H1 (cell line): ENCODE measurements around the gene SND1. TPM values are rescaled to one million over a fixed set of nuclear protein-coding genes. Genes with fewer than 3 reads are reported as not detected.

Experiments used
- CTCF ChIA-PET: fragments of 300-600 bp; sonication (Branson Sonifier 250); formaldehyde crosslinking; loops from one replicate; lab custom pipeline; 2021; ENCODE audit not compliant: partially characterized antibody; lab: Charles Lee
- POLR2A ChIA-PET: fragments of 300-600 bp; sonication (Branson Sonifier 250); formaldehyde crosslinking; loops from one replicate; lab custom pipeline; 2021; ENCODE audit warnings: inconsistent platforms; ENCODE audit not compliant: partially characterized antibody; lab: Charles Lee
- DNase-seq, 2 experiments: peaks; one replicate each; pipeline versions ENCODE4 v3.0.0 to v3.0.0-alpha.2; 2010 to 2022; ENCODE audit warnings: low spot score in 2 of 2, low read depth in 1 of 2, mixed read lengths in 1 of 2
- FAIRE-seq: peaks from 2 replicates; lab custom pipeline; 2011; peaks lifted over from hg19 to GRCh38; lab: Jason Lieb, UNC
- H2AFZ ChIP-seq: 2 replicates; pipeline ENCODE4 v1.8.1; 2012; ENCODE audit warnings: low read length, inconsistent platforms
- H2AK5ac ChIP-seq: 2 replicates; pipeline ENCODE4 v1.6.1; 2013; ENCODE audit warnings: low read depth, low read length
- H2BK120ac ChIP-seq: replicated peaks from 2 replicates; pipeline ENCODE3; 2013; ENCODE audit warnings: low read depth, low read length, inconsistent platforms
- H2BK12ac ChIP-seq: 2 replicates; pipeline ENCODE4 v1.6.1; 2013; ENCODE audit warnings: low read depth, low read length
- H2BK15ac ChIP-seq: 2 replicates; pipeline ENCODE4 v1.6.1; 2013; ENCODE audit warnings: low read length
- H2BK20ac ChIP-seq: 2 replicates; pipeline ENCODE4 v1.6.1; 2013; ENCODE audit warnings: low read length
- H2BK5ac ChIP-seq: 2 replicates; pipeline ENCODE4 v1.6.1; 2013; ENCODE audit warnings: low read depth, low read length
- H3K14ac ChIP-seq: 2 replicates; pipeline ENCODE4 v1.6.1; 2013; ENCODE audit warnings: inconsistent platforms; ENCODE audit not compliant: insufficient read length
- H3K18ac ChIP-seq: 2 replicates; pipeline ENCODE4 v1.6.1; 2013; ENCODE audit warnings: low read length; ENCODE audit errors: extremely low read depth
- H3K23ac ChIP-seq: 2 replicates; pipeline ENCODE4 v1.6.1; 2013; ENCODE audit warnings: inconsistent platforms; ENCODE audit not compliant: insufficient read length
- H3K23me2 ChIP-seq: 2 replicates; pipeline ENCODE4 v1.6.1; 2013; ENCODE audit warnings: low read depth, low read length
- H3K27ac ChIP-seq: 2 replicates; pipeline ENCODE4 v1.6.1; 2011; ENCODE audit warnings: low read depth, low read length, inconsistent platforms
- H3K27me3 ChIP-seq, 4 experiments: replicated peaks in 1 of 4; 1 replicate in 1 of 4; 2 replicates in 3 of 4; pipeline versions ENCODE4 v1.6.1 to v1.8.1; 2011 to 2013; ENCODE audit warnings: low read length in 3 of 4, mild to moderate bottlenecking in 3 of 4, inconsistent platforms in 2 of 4, mixed read lengths in 2 of 4, moderate library complexity in 1 of 4; ENCODE audit not compliant: control insufficient read depth in 3 of 4, insufficient read depth in 3 of 4; ENCODE audit errors: extremely low read depth in 1 of 4
- H3K36me3 ChIP-seq, 4 experiments: 2 replicates each; pipeline versions ENCODE4 v1.6.1 to v1.8.1; 2011 to 2013; ENCODE audit warnings: mild to moderate bottlenecking in 4 of 4, low read length in 3 of 4, moderate library complexity in 2 of 4, control low read depth in 1 of 4, inconsistent platforms in 1 of 4; ENCODE audit not compliant: insufficient read depth in 4 of 4, control insufficient read depth in 2 of 4
- H3K4ac ChIP-seq: replicated peaks from 2 replicates; pipeline ENCODE3; 2013; ENCODE audit warnings: low read length, low read depth, mixed read lengths, inconsistent platforms; ENCODE audit not compliant: insufficient read length
- H3K4me1 ChIP-seq, 4 experiments: replicated peaks in 1 of 4; 1 replicate in 1 of 4; 2 replicates in 3 of 4; pipeline versions ENCODE4 v1.6.1 to v1.8.1; 2011 to 2013; ENCODE audit warnings: low read length in 3 of 4, inconsistent platforms in 2 of 4, mixed read lengths in 1 of 4; ENCODE audit not compliant: insufficient read depth in 4 of 4, control insufficient read depth in 3 of 4
- H3K4me2 ChIP-seq, 2 experiments: 2 replicates each; pipeline versions ENCODE4 v1.6.1 to v1.8.1; 2011 to 2013; ENCODE audit warnings: low read depth in 2 of 2, low read length in 2 of 2, control low read depth in 1 of 2, inconsistent platforms in 1 of 2, mild to moderate bottlenecking in 1 of 2; ENCODE audit not compliant: insufficient read depth in 1 of 2
- H3K4me3 ChIP-seq, 4 experiments: fragments of 200-600, 300-600 bp in 1 of 4; sonication (generic), shearing (Covaris generic), sonication (Bioruptor Twin) in 1 of 4; 2 replicates each; pipeline versions ENCODE4 v1.5.1 to v1.8.1; 2011 to 2016; ENCODE audit warnings: low read length in 4 of 4, low read depth in 3 of 4, control low read depth in 2 of 4, inconsistent platforms in 2 of 4, mild to moderate bottlenecking in 2 of 4, mixed read lengths in 1 of 4, moderate library complexity in 1 of 4; ENCODE audit not compliant: insufficient read depth in 2 of 4; ENCODE audit errors: extremely low read depth in 1 of 4
- H3K56ac ChIP-seq: replicated peaks from 2 replicates; pipeline ENCODE3; 2013; ENCODE audit warnings: low read depth, mild to moderate bottlenecking, mixed read lengths, low read length, inconsistent platforms; ENCODE audit not compliant: insufficient read length
- H3K79me1 ChIP-seq: 2 replicates; pipeline ENCODE4 v1.6.1; 2013; ENCODE audit warnings: low read depth, low read length, control low read depth
- H3K79me2 ChIP-seq, 2 experiments: 2 replicates each; pipeline versions ENCODE4 v1.6.1 to v1.8.1; 2012 to 2013; ENCODE audit warnings: low read length in 2 of 2, mild to moderate bottlenecking in 2 of 2, inconsistent platforms in 1 of 2; ENCODE audit not compliant: insufficient read depth in 2 of 2, control insufficient read depth in 1 of 2
- H3K9ac ChIP-seq, 4 experiments: replicated peaks in 1 of 4; 1 replicate in 1 of 4; 2 replicates in 3 of 4; pipeline versions ENCODE4 v1.6.1 to v1.8.1; 2011 to 2013; ENCODE audit warnings: low read depth in 3 of 4, low read length in 3 of 4, control low read depth in 2 of 4, mild to moderate bottlenecking in 2 of 4, moderate library complexity in 2 of 4, inconsistent platforms in 1 of 4; ENCODE audit errors: extremely low read depth in 1 of 4
- H3K9me3 ChIP-seq, 2 experiments: 2 replicates each; pipeline versions ENCODE4 v1.6.1 to v1.8.1; 2012 to 2013; ENCODE audit warnings: mild to moderate bottlenecking in 2 of 2, moderate library complexity in 2 of 2, control low read depth in 1 of 2, inconsistent platforms in 1 of 2, low read depth in 1 of 2, low read length in 1 of 2, mixed read lengths in 1 of 2; ENCODE audit not compliant: insufficient read depth in 2 of 2
- H4K20me1 ChIP-seq, 2 experiments: replicated peaks in 1 of 2; 2 replicates each; pipeline versions ENCODE3 to v1.8.1; 2011 to 2013; ENCODE audit warnings: inconsistent platforms in 2 of 2, low read length in 2 of 2, mild to moderate bottlenecking in 1 of 2; ENCODE audit not compliant: insufficient read depth in 2 of 2, control insufficient read depth in 1 of 2
- H4K5ac ChIP-seq: 2 replicates; pipeline ENCODE4 v1.6.1; 2013; ENCODE audit warnings: low read length, low read depth, mixed read lengths, inconsistent platforms; ENCODE audit not compliant: insufficient read length
- H4K8ac ChIP-seq: 2 replicates; pipeline ENCODE4 v1.8.0; 2013; ENCODE audit warnings: mild to moderate bottlenecking, moderate library complexity, low read length, inconsistent platforms; ENCODE audit not compliant: insufficient read depth; ENCODE audit errors: extremely low read depth
- H4K91ac ChIP-seq: replicated peaks from 2 replicates; pipeline ENCODE3; 2013; ENCODE audit warnings: low read length, mixed read lengths, inconsistent platforms; ENCODE audit not compliant: insufficient read length
- BACH1 ChIP-seq: IDR thresholded peaks from 2 replicates; pipeline ENCODE4 v1.6.1; 2012; ENCODE audit warnings: low read length, improper control_type of control experiment
- FOSL1 ChIP-seq: IDR thresholded peaks from 2 replicates; pipeline ENCODE4 v1.6.1; 2011; ENCODE audit warnings: mild to moderate bottlenecking, low read depth, low read length, moderate library complexity; ENCODE audit not compliant: insufficient read depth
- HDAC2 ChIP-seq, 2 experiments: fragments of 300-600 bp in 1 of 2; sonication (generic) in 1 of 2; IDR thresholded peaks; 2 replicates each; pipeline ENCODE4 v1.6.1; 2011 to 2012; ENCODE audit warnings: low read depth in 2 of 2, low read length in 2 of 2, mild to moderate bottlenecking in 2 of 2, moderate library complexity in 2 of 2, borderline replicate concordance in 1 of 2, inconsistent platforms in 1 of 2
- JUND ChIP-seq: IDR thresholded peaks from 2 replicates; pipeline ENCODE4 v1.6.1; 2011; ENCODE audit warnings: mild to moderate bottlenecking, improper control_type of control experiment, low read length
- KDM5A ChIP-seq: fragments of 200-600 bp; IDR thresholded peaks from 2 replicates; pipeline ENCODE4 v1.7.1; 2012; ENCODE audit warnings: mild to moderate bottlenecking, low read length, inconsistent platforms, mixed read lengths
- SP1 ChIP-seq: IDR thresholded peaks from 2 replicates; pipeline ENCODE4 v1.6.1; 2011; ENCODE audit warnings: low read depth, low read length
- SUZ12 ChIP-seq: fragments of 200-600 bp; sonication (generic); IDR thresholded peaks from 2 replicates; pipeline ENCODE4 v1.6.1; 2012; ENCODE audit warnings: mild to moderate bottlenecking, inconsistent platforms, low read length, moderate library complexity, mixed read lengths
- WGBS, 2 experiments: shearing (Covaris generic) in 1 of 2; methylation state at CpG; one replicate each; pipeline versions ENCODE4 v1.1.6 to v1.1.7; 2013 to 2015; ENCODE audit warnings: low lambda C conversion rate in 2 of 2, mixed read lengths in 2 of 2, inconsistent platforms in 1 of 2, low coverage in 1 of 2, missing lambda C conversion rate in 1 of 2; ENCODE audit not compliant: insufficient replicate concordance in 2 of 2, insufficient coverage in 1 of 2, insufficient read length in 1 of 2; ENCODE audit errors: extremely low coverage in 1 of 2, missing lambda C conversion rate in 1 of 2; 5-methylcytosine and 5-hydroxymethylcytosine counted together
- polyA plus RNA-seq, 7 experiments: library from polyadenylated mRNA; depleted of rRNA in 3 of 7; stranded (reverse) in 5 of 7; unstranded in 2 of 7; fragments of >200 nt in 5 of 7; fragments of 200-250 nt in 2 of 7; gene quantifications; 1 replicate in 5 of 7; 2 replicates in 1 of 7; 4 replicates in 1 of 7; pipeline versions ENCODE4 v1.2.1 to v1.2.3, GENCODE V29; 2011 to 2013; ENCODE audit warnings: missing spikeins in 2 of 7, mixed read lengths in 2 of 7
- total RNA-seq: library from RNA; stranded (reverse); fragmentation: NEBNext Ultra II Directional; extraction: Animal tissue kit (Norgen Biotek cat#: 25700); gene quantifications from 2 replicates; pipeline ENCODE4 v1.2.1, GENCODE V29; 2021

Gene SND1
- total and polyA plus RNA-seq, 2 of the 8 experiments (the other 6 are each of a cell fraction or from before 2014, with no cell fraction given) = 122 to 290 TPM

DNA sequence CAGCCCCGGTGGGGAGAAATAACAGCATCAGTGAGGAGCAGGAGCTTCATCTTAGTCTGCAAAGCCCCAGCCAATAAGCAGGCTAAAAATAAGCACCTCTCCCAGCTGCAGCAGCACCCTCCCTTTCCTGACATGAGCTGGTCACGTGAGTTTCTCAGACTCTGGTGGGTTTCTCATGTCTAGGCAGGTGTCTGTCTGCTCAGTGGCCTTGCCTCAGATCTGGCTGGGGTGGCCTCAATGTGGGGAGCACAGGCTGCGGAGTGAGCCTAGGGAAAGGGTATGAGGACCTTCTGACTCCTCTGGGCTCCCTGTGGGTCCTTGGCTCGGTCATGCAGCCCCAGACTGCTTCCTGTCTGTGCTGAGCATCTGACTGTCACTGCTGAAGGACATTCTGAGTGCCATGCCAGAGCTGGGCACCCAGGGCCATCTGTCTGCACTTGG lies 460.8 kb downstream of the SND1 start:
- H3K79me2 ChIP-seq = no peaks in the 10 kb centered on the region; a peak in 1 of 4 replicates
- peaks cover 2 to 13% (median 8%) of the 10 kb centered on the region in 4 experiments; a peak in 4 of 7 replicates for H3K27me3 ChIP-seq
- no peak overlapping the region for H3K18ac ChIP-seq
- H3K9me3 ChIP-seq = no peaks in the 10 kb centered on the region
- no peaks in the 10 kb centered on the region for H3K79me1 ChIP-seq
- H3K27ac ChIP-seq = no peak overlapping the region
- no peaks in the 10 kb centered on the region for H4K20me1 ChIP-seq
- H3K23me2 ChIP-seq = 0 out of 2 replicates have a peak, but pooled peaks cover 2% of the 10 kb centered on the region
- no peak overlapping the region for H3K14ac ChIP-seq
- FAIRE-seq = no peak
- no peak overlapping the region for H3K9ac ChIP-seq
- no peak overlapping the region for H2BK5ac ChIP-seq
- H3K4ac ChIP-seq = no peak overlapping the region
- H3K4me2 ChIP-seq = no peak overlapping the region
- no peak overlapping the region for H2BK15ac ChIP-seq
- H2BK20ac ChIP-seq = no peak overlapping the region
- no peak overlapping the region for H2BK12ac ChIP-seq
- H3K56ac ChIP-seq = no peak overlapping the region
- H2BK120ac ChIP-seq = no peak overlapping the region
- no peak overlapping the region for H4K91ac ChIP-seq
- no peak overlapping the region for H4K5ac ChIP-seq
- no peak overlapping the region for H3K23ac ChIP-seq
- H2AK5ac ChIP-seq = no peak overlapping the region
- POLR2A ChIA-PET = no interaction called here
- H2AFZ ChIP-seq = no peak overlapping the region
- H4K8ac ChIP-seq = no peak overlapping the region
- CTCF ChIA-PET = interaction anchor here (1.0 to 5.3 kb wide), 4 partner anchors 11 to 105 kb away, joined by 3 to 63 read pairs (median 10); no protein-coding TSS in a partner anchor
- H3K4me3 ChIP-seq = no peak overlapping the region
- H3K36me3 ChIP-seq = no peaks in the 10 kb centered on the region
- no peak for DNase-seq
- WGBS, 2 experiments = 82% methylated on average over 4 of the region's 4 CpGs; no CpG with 5 or more reads in 1 of the 2 experiments
- H3K4me1 ChIP-seq = peaks cover 0 to 9% (median 4%) of the 10 kb centered on the region in 4 experiments; a peak in 4 of 7 replicates
- TF ChIP-seq JUND = no peak
- TF ChIP-seq HDAC2 (IDR thresholded peaks at IDR 0.05; ENCODE audit: borderline replicate concordance in 1 of 2, low read depth in 2 of 2, low read length in 2 of 2) = no peak
- no peak for TF ChIP-seq SUZ12
- TF ChIP-seq FOSL1 = no peak
- TF ChIP-seq SP1 = no peak
- TF ChIP-seq KDM5A = no peak
- no peak for TF ChIP-seq BACH1
